Measurements from ENCODE around the gene CCK.

GRCh38 chr3:42306499-42306898, 40.5 kb upstream of the CCK start:
- TF ChIP-seq CSRNP3 (CRISPR knock-in tag; IDR thresholded peaks at IDR 0.05) = no peak
- no peak for TF ChIP-seq PATZ1 (CRISPR knock-in tag; IDR thresholded peaks at IDR 0.05; ENCODE audit: borderline replicate concordance)
- TF ChIP-seq ZC3H10 (CRISPR knock-in tag; IDR thresholded peaks at IDR 0.05) = no peak
- no peak for TF ChIP-seq ZFP30 (CRISPR knock-in tag; IDR thresholded peaks at IDR 0.05)
- TF ChIP-seq ZNF70 (CRISPR knock-in tag; IDR thresholded peaks at IDR 0.05) = no peak
- TF ChIP-seq ESRRG (CRISPR knock-in tag; IDR thresholded peaks at IDR 0.05) = no peak
- TF ChIP-seq ARNTL (CRISPR knock-in tag; IDR thresholded peaks at IDR 0.05; ENCODE audit: borderline replicate concordance, low read depth) = no peak
